GM21576 (cell line): ENCODE measurements around the gene VWA3A.
"Not testable (repeated sequence)": the region's sequence is repeated elsewhere in the genome, so short reads cannot be mapped to it uniquely, and the experiment has no call there.

Source experiments
- ATAC-seq: cut with Tn5 transposase; IDR thresholded peaks from one replicate; pipeline ENCODE4 v1.9.1; 2021; ENCODE audit warnings: mild to moderate bottlenecking, moderate library complexity; ENCODE audit not compliant: unreplicated experiment

VWA3A gene

GRCh38 chr16:22081050-22081449, 11.3 kb upstream of the VWA3A start:
- ATAC-seq = no peak

GRCh38 chr16:22086440-22086839, 5.9 kb upstream of the VWA3A start:
- no peak for ATAC-seq

GRCh38 chr16:22088642-22089041, 3.7 kb upstream of the VWA3A start:
- ATAC-seq = no peak

GRCh38 chr16:22089910-22090309, 2.4 kb upstream of the VWA3A start:
- ATAC-seq = no peak

GRCh38 chr16:22091721-22092120, 620 bp upstream of the VWA3A start:
- ATAC-seq = no peak

- no peak for ATAC-seq
Observed at GRCh38 chr16:22093331-22093730, 990 bp downstream of the VWA3A start.

- no peak for ATAC-seq
Observed at GRCh38 chr16:22093996-22094395, 1.7 kb downstream of the VWA3A start.

GRCh38 chr16:22098405-22099255, 6.3 kb downstream of the VWA3A start:
- no peak for ATAC-seq

GRCh38 chr16:22099256-22099975, 7.1 kb downstream of the VWA3A start:
- ATAC-seq = no peak

GRCh38 chr16:22103441-22103840, 11.1 kb downstream of the VWA3A start:
- no peak for ATAC-seq

GRCh38 chr16:22109258-22109898, 17.0 kb downstream of the VWA3A start:
- ATAC-seq = no peak

GRCh38 chr16:22111629-22112028, 19.3 kb downstream of the VWA3A start:
- ATAC-seq = not testable (repeated sequence)

GRCh38 chr16:22116095-22116700, 23.9 kb downstream of the VWA3A start:
- no peak for ATAC-seq

- no peak for ATAC-seq
Observed at GRCh38 chr16:22117609-22118008, 25.3 kb downstream of the VWA3A start.

- ATAC-seq = no peak
Observed at GRCh38 chr16:22120440-22120839, 28.1 kb downstream of the VWA3A start.

- no peak for ATAC-seq
Observed at GRCh38 chr16:22122239-22122638, 29.9 kb downstream of the VWA3A start.

GRCh38 chr16:22123146-22123545, 30.8 kb downstream of the VWA3A start:
- no peak for ATAC-seq

GRCh38 chr16:22123759-22124490, 31.6 kb downstream of the VWA3A start:
- no peak for ATAC-seq

- no peak for ATAC-seq
Observed at GRCh38 chr16:22124583-22125284, 32.4 kb downstream of the VWA3A start.

GRCh38 chr16:22126037-22126558, 33.8 kb downstream of the VWA3A start:
- no peak for ATAC-seq
